GM21529 (cell line): ENCODE measurements around the gene PLEKHG3.
"Not testable (repeated sequence)": the region's sequence is repeated elsewhere in the genome, so short reads cannot be mapped to it uniquely, and the experiment has no call there.

Experiments
- ATAC-seq: cut with Tn5 transposase; IDR thresholded peaks from one replicate; pipeline ENCODE4 v1.9.1; 2021; ENCODE audit not compliant: unreplicated experiment

Gene PLEKHG3

DNA sequence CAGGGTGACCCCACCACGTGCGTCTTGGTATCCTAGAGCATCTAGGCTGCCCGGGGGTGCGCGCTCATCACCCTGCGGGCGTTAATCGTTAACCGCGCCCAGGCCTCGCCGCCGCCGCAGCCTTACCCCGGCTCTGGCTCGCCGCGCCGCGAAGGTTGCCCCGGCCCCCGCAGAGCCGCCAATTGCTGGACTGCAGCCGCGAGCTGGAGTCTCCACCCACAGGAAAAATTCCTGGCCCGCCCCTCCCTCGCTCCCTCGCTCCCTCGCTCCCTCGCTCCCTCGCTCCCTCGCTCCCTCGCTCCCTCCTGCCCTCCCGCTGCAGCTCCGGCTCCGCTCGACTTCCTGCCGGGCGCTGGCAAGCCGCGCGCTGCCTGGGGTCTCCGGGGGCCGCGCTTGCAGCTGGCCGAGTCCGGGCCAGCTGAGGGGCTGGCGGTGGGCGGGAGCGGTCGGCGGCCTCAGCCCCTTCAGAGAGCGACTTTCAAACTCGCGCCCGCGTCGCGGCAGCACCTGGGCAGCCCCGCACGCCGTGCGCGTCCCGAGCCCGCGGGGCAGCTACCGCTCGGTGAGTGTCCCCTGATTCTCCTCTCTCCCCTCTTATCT is at the start of gene PLEKHG3:
Gene PLEKHG3 (plus strand): TSS at position 282 of the 600 bp plus-strand sequence. CDS start 23,208 bp downstream, outside the sequence.
- ATAC-seq, result no peak

DNA sequence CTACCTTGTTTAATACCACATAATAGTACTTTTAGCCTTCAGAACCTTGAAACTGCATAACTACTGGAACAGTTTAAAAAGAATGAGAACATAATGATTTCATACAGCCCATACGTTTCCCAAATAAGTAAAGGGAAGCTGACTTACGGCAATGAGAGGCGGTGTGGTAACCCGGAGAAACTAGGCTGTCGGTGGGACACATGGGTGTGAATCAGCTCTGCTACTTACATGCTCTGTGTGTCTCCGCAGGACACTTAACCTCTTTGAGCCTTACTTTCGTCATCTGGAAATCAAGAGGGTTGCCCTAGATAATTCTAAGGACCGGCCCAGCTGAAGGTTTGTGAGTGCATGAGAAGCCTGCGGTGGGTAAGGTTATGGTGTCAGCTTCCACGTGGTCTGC is 49.3 kb upstream of the PLEKHG3 start:
- no peak for ATAC-seq

DNA sequence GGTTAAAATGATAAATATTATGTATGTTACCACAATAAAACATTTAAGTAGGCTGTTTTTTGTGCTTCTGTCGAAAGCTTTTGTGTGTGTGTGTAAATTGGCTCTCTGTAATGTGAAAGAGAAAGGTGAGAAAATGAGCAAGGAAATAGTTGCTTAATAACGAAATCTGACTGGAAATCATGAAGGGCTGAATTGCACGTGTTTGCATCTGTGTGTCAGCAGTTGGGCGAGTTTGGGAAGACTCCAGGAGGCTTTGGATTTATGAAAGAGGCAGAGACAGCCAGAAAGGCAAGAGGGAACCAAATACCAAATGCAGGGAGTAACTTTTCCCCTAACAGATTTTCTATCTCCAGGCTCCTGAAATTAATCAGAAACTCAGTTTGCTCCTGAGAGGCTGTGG is 47.2 kb upstream of the PLEKHG3 start:
- ATAC-seq, result no peak

DNA sequence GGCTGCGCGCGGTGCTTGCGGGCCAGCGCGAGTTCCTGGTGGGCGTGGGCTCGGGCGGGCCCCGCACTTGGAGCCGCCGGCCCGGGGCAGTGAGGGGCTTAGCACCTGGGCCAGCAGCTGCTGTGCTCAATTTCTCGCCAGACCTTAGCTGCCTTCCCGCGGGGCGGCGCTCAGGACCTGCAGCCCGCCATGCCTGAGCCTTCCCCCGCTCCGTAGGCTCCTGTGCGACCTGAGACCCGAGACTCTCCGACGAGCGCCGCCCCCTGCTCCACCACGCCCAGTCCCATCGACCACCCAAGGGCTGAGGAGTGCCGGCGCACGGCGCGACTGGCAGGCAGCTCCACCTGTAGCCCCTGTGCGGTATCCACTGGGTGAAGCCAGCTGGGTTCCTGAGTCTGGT is 46.0 kb upstream of the PLEKHG3 start:
- ATAC-seq, result no peak

DNA sequence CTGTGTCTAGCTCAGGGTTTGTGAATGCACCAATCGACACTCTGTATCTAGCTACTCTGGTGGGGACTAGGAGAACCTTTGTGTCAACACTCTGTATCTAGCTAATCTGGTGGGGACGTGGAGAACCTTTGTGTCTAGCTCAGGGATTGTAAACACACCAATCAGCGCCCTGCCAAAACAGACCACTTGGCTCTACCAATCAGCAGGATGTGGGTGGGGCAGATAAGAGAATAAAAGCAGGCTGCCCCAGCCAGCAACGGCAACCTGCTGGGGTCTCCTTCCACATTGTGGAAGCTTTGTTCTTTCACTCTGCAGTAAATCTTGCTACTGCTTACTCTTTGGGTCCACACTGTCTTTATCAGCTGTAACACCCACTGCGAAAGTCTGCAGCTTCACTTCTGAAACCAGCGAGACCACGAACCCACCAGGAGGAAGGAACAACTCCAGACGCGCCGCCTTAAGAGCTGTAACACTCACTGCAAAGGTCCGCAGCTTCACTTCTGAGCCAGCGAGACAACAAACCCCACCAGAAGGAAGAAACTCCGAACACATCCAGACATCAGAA is 45.4 kb upstream of the PLEKHG3 start:
- ATAC-seq, result not testable (repeated sequence)

DNA sequence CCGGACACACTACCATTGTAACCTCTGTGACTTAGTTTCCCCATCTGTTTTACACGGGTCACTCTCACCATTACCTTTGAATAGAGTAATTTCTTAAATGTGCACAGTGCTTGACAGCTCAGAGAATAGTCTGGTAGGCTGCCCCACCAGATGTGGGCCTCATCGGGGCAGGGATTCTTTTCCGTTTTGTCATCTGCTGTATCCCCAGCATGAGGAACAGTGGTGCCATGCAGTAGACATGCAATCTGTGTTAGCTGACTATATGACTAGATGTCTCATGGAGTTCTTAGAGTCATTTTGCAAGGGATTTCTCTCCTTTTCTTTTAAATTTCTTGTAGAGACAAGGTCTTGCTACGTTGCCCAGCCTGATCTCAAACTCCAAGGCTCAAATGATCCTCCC is 44.9 kb upstream of the PLEKHG3 start:
- ATAC-seq, result no peak

DNA sequence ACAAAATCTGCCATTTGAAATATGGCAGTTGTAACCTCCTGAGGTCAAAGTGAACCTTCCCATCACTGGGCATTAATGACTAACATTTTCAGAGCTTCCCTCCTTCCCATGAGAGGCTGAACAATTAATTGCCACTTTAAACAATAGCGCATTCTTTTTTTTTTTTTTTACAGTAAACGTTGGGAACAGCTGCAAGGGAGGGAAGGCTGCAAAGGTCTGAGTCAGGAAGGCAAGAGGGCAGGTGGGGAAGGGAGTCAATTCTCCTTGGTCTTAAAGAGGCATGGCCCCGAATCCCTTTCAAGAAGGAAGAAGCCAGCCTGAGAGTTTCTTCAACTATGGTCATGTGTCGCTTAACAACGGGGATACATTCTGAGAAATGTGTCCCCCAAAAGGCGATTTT is 41.0 kb upstream of the PLEKHG3 start:
- ATAC-seq, result no peak

DNA sequence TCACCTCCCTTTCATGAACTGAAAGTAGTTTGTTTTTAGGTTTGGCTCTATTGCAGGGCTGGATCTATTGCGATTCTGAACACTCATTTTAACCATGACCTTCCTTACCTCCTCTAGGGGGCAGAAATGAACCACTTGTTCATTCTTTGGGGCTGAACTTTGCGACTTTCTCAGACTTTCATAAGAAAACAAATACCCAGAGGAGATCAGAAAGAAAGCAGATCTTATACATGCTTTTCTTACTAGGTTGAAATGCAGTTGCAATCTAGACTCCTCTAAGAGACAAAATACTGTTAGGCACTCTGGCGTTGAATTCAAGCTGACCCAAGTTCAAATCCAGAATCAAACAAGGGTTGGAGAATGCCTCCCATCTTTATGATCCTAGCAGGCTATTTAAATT is 32.6 kb upstream of the PLEKHG3 start:
- ATAC-seq, result no peak

DNA sequence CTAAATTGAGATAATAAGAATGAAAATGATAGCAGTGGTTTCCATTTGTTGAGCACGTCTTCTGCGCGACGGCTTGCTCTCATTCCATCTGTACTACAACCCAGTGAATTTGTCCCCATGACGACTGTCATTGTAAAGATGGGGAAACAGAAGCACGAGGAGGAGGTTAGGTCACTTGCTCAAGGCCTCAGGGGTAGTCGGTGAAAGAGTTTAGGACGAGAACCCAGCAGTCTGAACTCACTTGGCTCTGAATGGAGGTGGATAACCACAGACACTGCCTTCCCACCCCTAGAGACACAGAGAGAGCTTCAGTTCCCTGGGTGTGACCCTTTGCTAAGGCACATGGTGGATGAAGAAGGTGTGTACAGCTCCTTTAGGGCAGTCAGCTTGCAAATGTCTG is 30.9 kb upstream of the PLEKHG3 start:
- no peak for ATAC-seq

DNA sequence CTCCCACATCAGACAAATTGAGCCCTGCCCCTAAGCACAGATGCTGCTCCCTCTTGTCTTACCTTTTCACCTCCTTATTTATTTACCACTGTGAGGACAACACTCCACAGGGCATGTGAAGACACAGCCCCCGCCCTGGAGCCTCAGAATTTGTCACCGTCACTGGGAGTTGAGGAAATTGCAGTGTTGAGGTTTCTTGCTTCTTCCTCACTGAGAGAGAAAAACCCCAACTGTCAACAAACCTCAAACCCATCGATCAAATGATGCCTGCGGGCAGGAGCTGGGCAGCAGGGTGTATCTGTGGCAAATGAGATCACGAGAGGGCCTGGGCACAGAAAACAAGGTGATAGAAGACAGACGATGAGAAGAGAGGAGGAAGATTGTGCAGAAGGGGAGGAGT is 30.5 kb upstream of the PLEKHG3 start:
- ATAC-seq, result no peak

DNA sequence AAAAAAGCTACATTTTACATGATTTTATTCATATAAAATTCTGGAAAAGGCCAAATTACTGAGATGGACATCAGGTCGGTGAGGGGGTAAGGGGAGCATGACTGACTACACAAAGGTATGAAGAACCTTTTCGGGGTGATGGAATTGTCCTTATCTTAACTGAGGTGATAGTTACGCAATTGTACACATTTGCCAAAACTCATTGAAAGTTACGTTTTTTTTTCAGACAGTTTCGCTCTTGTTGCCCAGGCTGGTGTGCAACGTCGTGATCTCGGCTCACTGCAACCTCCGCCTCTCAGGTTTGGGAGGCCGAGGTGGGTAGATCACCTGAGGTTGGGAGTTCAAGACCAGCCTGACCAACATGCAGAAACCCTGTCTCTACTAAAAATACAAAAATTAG is 29.4 kb upstream of the PLEKHG3 start:
- ATAC-seq, result no peak

DNA sequence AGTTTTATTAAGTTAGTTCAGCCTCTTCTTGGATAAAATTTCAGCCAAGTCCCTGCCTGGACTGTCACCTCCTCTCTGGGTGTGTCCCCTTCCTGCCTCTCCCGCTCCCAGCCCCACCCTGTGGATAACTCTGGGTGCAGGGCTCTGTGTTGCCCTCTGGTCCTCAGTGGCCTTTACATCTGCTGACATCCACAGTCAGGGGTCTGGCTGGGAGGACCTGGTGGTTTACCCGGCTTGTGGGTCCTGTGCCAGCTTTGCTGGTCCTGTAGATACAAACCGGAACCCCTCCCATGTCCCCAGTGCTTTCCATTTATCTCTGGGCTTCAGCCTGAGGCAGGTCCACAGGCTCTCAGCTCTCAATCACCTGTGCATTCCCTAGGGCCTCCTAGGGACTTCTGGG is 28.9 kb upstream of the PLEKHG3 start:
- no peak for ATAC-seq

DNA sequence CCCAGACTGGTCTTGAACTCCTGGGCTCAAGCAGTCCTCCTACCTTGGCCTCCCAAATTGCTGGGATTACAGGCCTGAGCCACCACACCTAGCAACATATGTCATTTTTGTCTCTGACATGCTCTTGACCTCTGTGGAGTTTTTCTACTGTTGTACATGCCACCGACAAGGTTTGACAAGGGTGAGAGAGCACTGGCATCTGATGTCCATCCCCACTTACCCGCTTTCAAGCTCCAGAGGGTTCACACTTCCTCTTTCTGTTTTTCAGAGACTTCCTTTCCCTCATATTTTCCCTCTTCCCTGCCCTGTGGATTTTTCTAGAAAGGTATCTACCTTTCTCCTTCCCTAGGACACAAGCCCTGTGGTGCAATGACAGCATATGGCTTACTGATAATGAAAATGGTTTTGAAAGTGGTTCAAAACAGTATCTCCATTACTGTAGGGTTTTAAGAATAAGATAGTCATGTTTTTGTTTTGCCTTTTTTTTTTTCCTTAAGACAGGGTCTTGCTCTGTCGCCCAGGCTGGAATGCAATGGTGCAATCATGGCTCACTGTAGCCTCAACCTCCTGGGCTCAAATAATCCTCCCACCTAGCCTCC is 27.7 kb upstream of the PLEKHG3 start:
- ATAC-seq, result no peak

DNA sequence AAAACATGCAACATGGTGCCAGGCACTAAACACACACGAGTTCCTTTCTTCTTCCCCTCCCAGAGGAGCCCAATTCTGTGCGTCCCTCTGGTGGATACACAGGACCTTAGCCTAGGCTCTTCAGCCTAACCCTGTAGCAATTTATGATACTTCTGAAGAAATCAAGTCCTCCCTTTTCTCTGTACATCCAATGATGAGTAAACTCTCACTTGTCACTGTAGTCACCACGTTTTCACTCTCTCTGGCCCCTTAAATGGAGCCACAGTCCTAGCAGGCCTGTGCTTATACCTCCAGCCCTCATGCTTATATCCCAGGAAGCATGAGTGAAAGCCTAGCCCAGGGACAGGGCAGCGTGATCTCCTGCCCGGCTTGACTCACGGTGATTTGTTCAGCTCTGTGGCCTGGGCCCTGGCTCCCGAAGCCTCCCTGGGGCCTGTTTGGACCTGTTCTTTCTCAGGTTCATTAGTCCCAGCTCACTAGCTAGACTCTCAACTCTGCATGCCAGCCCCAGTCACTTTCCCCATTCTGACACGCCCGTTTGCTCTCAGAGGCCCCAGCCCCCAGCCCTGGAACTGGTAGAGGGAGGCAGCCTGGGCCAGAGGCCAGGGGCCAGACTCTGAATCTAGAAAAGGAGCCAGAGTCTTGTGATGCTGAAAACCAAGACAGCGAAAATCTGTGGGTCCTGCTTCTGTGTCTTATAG is 24.1 kb upstream of the PLEKHG3 start:
- no peak for ATAC-seq

DNA sequence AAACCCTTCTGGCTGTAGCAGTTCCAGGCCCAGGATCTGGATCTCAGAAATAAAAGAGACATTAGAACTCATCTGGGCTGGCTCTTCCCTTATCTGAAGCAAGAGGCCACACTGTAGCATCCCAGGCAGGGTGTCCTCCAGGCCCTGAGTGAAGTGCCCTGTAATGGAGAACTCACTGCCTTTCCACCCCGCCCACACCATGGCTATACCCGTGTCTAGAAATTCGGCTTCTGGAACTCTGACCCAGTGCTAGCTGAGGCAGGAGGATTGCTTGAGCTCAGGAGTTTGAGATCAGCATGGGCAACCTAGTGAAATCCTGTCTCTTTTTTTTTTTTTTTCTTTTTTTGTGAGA is 23.5 kb upstream of the PLEKHG3 start:
- ATAC-seq, result no peak

DNA sequence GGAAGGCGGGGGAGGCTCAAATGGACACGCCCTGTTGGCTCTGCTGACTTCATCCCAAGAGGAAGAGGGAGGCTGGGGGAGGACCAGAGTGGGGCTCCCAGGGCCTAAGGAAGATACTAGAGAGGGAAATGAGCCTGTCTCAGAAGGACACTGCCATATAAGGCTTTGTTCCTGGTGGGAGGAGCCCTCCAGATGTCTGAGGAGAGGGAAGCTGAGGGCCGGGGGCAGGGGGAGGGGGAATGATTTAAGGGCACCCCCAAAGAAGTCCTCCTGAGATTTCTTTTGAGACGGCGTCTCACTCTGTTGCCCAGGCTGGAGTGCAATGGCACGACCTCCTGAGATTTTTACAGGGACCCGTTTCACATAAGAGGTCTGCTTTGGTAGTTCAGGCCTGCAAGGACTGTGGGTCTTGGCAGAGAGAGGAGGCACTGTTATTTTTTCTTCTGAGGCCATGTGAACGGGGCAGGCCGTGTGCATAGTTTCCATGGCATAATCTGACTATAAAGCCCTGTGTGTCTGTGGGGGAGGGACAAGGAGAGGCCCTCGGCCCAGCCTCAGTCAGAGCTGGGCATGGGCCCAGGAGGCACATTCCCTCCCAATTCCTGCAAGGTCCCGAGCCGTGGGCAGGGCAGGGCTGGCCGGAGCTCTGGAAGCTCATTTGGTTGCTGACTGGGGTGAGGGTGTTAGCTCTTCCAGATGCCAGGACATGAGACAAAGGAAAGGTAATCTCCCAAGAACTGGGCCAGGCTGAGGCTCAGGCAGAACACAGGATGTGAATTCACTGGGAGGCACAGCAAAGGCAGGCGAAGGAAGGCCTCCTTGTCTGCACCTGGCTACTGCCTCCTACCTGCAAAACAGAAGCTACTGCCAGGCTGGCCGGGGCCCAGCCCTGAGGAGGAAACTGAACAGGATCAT is 22.2 kb upstream of the PLEKHG3 start:
- no peak for ATAC-seq

DNA sequence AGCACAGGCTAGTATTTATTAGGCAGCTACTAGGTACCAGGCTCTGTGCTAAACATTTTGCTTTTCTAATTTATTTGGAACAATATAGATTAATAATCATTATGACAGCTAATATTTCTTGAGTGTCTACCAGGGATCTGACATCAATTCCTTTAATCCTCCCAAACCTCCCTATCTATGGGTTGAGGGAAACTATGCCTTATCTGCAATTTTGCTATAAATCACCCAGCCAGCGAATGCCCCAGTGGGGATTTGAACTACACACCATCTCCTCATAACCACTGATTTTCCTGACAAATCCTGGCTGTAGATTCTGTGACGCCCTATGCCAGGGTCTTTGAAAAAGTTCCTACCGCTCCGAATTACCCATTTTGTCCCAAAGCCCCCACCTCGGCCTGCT is 21.4 kb upstream of the PLEKHG3 start:
- no peak for ATAC-seq

DNA sequence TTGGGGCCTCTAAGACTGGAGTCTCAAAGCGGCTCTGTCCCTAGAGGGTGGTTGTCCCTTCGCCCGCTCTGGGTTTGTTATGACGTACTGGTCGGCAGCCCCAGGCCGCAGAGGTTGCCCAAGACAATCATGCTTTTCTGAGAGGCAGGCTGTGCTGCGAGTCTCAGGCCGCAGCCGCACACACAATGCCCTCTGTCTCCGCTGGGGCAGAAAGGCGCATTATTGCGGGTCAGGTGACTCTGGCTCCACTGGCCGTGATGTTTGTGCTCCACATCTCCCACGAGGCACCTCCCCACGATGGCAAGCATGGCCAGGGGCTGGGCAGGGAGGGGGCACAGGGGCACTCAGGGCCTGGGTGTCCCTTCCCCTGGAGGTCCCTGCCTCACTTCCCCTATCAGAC is 21.0 kb upstream of the PLEKHG3 start:
- no peak for ATAC-seq

DNA sequence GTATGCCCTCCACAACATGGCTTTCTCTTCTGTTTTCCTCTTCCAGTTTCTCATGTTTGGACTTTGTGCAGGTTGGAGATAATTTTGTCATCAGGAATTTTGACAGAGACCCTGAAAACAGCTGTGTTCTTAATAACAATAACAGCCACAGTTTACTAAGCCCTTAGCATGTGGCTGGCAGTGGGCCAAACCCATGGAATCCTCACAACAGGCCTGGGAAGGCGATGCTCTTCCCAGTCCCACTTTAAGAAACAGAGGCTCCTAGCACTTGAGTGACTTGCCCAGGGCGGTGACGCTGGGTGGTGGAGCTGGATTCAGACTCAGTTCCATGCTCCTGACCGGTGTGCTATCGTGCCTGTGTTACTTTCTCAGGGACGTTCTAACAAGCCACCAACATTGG is 20.1 kb upstream of the PLEKHG3 start:
- no peak for ATAC-seq

DNA sequence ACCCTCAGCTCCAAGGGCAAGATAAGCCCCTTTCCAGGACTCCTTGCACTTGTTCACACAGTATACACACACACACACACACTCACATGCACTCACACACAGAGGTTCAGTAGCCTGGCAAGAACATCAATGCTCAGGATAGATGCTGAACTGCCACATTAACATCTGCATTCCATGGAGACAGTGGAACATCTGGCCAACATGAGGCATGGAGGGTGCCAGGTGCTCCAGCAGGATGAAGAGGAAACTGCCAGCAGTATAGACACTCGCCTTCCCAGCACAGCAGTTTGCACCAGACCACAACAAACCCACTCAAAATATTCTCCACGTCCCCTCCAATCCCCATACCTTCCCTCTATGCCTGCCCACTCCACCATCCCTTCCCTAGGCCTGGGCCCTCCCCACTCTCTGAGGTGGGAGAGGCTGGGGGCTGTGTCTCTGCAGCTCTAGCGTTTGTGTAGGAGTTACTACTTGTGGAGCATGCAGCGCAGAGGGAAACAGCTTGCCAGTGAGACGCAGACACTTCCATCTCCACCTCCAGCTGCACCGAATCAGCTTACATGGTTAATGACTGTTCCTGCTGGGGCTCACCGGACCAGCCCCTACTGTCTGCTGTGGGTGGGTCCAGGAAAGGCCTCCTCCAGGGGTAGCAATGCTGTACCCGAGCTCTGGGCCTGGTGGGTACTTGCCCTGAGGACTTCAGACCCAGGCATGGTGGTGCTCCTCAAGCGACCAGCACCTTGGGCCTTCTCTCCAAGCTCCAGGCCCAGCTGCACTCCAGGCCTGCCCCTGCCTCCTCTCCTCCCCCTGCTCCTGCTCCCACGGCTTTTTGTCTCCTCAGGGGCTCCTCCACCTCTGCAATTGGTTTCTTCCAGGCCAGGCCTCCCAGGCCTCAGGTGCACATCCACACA is 18.6 kb upstream of the PLEKHG3 start:
- no peak for ATAC-seq
